ENCODE measurements around the gene SLIT2.

SLIT2 gene

DNA sequence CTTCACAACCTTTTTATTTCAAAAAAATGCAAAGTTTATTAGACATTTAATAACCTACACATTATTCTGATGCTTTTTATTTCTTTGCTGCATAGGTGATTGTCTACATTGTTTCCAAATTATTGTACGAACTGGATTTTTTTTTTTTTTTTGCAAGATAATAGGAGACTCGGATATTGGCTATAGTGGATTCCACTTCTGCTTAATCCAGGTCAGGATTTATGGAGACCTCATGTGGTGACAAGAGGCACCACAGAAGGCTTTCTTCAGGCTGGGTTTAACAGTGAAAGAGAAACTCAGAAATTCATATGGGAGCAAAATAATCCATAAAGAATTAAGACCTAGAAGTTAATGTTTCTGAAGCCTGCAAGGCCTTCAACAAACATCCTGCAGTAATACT, 2.4 kb upstream of the SLIT2 start:
- no peak overlapping the region for H3K4me2 ChIP-seq (ENCODE audit: low read length)
- H3K27me3 ChIP-seq (ENCODE audit: low read depth, low read length): no peaks in the 10 kb centered on the region
- no peaks in the 10 kb centered on the region for H4K20me1 ChIP-seq (ENCODE audit: insufficient read depth, low read length)
- no peak overlapping the region for H3K27ac ChIP-seq (ENCODE audit: low read length)
- H3K4me3 ChIP-seq (ENCODE audit: low read length): no peak overlapping the region
- TF ChIP-seq, protein P1, sequence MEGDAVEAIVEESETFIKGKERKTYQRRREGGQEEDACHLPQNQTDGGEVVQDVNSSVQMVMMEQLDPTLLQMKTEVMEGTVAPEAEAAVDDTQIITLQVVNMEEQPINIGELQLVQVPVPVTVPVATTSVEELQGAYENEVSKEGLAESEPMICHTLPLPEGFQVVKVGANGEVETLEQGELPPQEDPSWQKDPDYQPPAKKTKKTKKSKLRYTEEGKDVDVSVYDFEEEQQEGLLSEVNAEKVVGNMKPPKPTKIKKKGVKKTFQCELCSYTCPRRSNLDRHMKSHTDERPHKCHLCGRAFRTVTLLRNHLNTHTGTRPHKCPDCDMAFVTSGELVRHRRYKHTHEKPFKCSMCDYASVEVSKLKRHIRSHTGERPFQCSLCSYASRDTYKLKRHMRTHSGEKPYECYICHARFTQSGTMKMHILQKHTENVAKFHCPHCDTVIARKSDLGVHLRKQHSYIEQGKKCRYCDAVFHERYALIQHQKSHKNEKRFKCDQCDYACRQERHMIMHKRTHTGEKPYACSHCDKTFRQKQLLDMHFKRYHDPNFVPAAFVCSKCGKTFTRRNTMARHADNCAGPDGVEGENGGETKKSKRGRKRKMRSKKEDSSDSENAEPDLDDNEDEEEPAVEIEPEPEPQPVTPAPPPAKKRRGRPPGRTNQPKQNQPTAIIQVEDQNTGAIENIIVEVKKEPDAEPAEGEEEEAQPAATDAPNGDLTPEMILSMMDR (IDR thresholded peaks at IDR 0.05; ENCODE audit: low read depth, low read length): peak; percentile 50
- no peak for TF ChIP-seq EZH2phosphoT487 (IDR thresholded peaks at IDR 0.05; ENCODE audit: low read depth)
- H3K36me3 ChIP-seq (replicated peaks; ENCODE audit: low read depth, low read length): no peaks in the 10 kb centered on the region
- H3K4me1 ChIP-seq (ENCODE audit: low read length): peaks cover 3% of the 10 kb centered on the region; the same call in 1 of the 2 replicates
- H3K9ac ChIP-seq (ENCODE audit: low read length): no peak overlapping the region
- H3K79me2 ChIP-seq (ENCODE audit: low read length): no peaks in the 10 kb centered on the region
- no peak overlapping the region for H2AFZ ChIP-seq (ENCODE audit: low read depth, low read length)
- H3K9me3 ChIP-seq (ENCODE audit: insufficient read depth, low read length): no peaks in the 10 kb centered on the region

DNA sequence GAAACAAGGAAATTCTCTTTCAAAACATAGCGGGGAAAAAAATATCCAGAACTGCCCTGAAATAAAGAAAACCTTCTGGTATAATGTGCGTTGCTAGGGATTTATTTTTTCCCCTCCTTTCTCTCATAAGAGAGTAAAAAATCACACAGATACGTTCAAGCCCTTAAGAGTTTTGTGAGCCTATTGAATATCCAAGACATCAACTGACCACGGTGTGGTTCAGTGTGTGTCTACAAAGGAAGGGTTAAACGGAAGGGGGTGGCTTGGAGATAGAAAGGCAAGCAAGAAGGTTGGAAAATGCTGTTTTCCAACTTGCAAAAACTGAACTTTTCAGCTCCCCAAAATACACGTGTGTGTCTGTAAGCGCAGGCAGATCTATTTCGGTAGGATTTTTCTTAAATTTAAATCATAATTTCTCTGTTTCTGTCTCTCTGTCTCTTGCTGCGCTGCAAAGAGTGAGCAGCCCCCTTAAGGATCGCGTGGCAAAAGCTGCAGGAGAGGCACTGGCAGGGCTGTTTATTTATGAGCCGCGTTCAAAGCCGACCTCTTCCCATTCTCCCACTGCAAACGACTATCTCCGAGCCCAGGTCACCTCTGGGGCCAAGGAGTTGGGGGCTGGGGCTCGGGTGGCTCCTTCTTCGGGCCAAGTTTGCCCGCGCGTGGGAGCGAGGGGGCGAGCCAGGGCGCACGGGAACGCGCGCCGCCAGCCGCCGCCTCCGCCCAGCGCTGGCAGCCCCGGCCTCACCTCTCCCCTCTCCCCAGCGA, 492 bp upstream of the SLIT2 start:
- TF ChIP-seq, protein P1 (IDR thresholded peaks at IDR 0.05; ENCODE audit: low read depth, low read length): no peak
- TF ChIP-seq EZH2phosphoT487 (IDR thresholded peaks at IDR 0.05; ENCODE audit: low read depth): no peak
- H3K79me2 ChIP-seq (ENCODE audit: low read length): no peaks in the 10 kb centered on the region
- H3K4me2 ChIP-seq (ENCODE audit: low read length): no peak overlapping the region
- no peaks in the 10 kb centered on the region for H4K20me1 ChIP-seq (ENCODE audit: insufficient read depth, low read length)
- no peak overlapping the region for H3K9ac ChIP-seq (ENCODE audit: low read length)
- no peak overlapping the region for H2AFZ ChIP-seq (ENCODE audit: low read depth, low read length)
- H3K4me3 ChIP-seq (ENCODE audit: low read length): no peak overlapping the region
- peaks cover 3% of the 10 kb centered on the region; the same call in 1 of the 2 replicates for H3K4me1 ChIP-seq (ENCODE audit: low read length)
- H3K27ac ChIP-seq (ENCODE audit: low read length): no peak overlapping the region
- H3K9me3 ChIP-seq (ENCODE audit: insufficient read depth, low read length): no peaks in the 10 kb centered on the region
- H3K27me3 ChIP-seq (ENCODE audit: low read depth, low read length): no peaks in the 10 kb centered on the region
- no peaks in the 10 kb centered on the region for H3K36me3 ChIP-seq (replicated peaks; ENCODE audit: low read depth, low read length)

DNA sequence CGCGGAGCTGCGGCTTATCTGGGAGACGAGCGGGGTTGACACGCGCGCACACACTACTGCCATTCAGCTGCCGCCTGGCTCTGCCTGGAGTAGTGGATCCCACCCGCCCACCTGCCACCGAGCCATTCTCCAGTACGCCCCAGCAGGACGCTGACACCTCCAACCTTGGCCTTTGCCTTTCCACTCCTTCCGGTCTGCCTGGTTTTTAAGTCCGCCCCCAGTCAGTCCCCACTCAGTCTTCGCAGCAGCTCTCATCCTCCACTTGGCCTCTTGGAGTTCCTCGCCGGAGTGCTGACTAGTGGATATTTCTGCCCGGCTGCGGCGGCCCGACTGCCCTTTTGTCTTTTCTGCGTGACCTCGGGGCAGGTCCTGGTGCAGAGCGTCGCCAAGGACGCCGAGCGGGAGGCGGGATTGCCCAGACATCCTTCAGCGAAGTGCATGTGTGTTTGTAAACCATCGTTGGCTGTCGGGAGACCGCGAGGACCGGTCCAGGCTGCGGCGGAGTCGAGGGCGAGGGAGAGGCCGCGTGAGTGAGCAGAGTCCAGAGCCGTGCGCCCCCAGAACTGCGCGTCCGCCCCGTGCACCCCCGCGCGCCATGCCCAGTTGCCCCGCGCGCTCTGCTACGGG, 1.1 kb downstream of the SLIT2 start:
- H3K4me3 ChIP-seq (ENCODE audit: low read length): no peak overlapping the region
- H2AFZ ChIP-seq (ENCODE audit: low read depth, low read length): no peak overlapping the region
- no peaks in the 10 kb centered on the region for H3K27me3 ChIP-seq (ENCODE audit: low read depth, low read length)
- H3K79me2 ChIP-seq (ENCODE audit: low read length): no peaks in the 10 kb centered on the region
- no peaks in the 10 kb centered on the region for H3K36me3 ChIP-seq (replicated peaks; ENCODE audit: low read depth, low read length)
- no peaks in the 10 kb centered on the region for H3K9me3 ChIP-seq (ENCODE audit: insufficient read depth, low read length)
- no peak for TF ChIP-seq EZH2phosphoT487 (IDR thresholded peaks at IDR 0.05; ENCODE audit: low read depth)
- TF ChIP-seq, protein P1 (IDR thresholded peaks at IDR 0.05; ENCODE audit: low read depth, low read length): no peak
- H3K9ac ChIP-seq (ENCODE audit: low read length): no peak overlapping the region
- no peak overlapping the region for H3K4me2 ChIP-seq (ENCODE audit: low read length)
- no peak overlapping the region for H3K27ac ChIP-seq (ENCODE audit: low read length)
- peaks cover 3% of the 10 kb centered on the region; the same call in 1 of the 2 replicates for H3K4me1 ChIP-seq (ENCODE audit: low read length)
- no peaks in the 10 kb centered on the region for H4K20me1 ChIP-seq (ENCODE audit: insufficient read depth, low read length)

DNA sequence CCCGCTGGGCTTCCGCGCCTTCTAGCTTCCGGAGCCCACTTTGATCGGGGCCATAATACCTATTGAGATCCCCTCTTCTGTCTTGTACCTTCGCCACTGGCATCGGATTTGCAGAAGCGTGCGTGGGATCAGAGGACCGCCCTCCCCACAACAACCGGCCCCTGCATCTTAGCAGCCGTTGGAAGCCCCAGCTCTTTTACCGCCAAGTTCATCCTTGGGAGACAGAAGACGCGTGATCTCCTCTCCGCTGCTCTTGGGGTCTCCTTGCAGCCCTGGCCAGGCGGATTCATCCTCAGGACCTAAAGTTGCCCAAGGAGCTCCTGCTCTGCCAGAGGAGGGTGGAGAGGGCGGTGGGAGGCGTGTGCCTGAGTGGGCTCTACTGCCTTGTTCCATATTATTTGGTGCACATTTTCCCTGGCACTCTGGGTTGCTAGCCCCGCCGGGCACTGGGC, 1.6 kb downstream of the SLIT2 start:
- no peak for TF ChIP-seq EZH2phosphoT487 (IDR thresholded peaks at IDR 0.05; ENCODE audit: low read depth)
- TF ChIP-seq, protein P1 (IDR thresholded peaks at IDR 0.05; ENCODE audit: low read depth, low read length): no peak
- Histone ChIP-seq H3K27ac (ENCODE audit: low read length) (no peak overlapping the region), H2AFZ (ENCODE audit: low read depth, low read length) (no peak overlapping the region), H3K4me3 (ENCODE audit: low read length) (no peak overlapping the region), H3K9me3 (ENCODE audit: insufficient read depth, low read length) (no peaks in the 10 kb centered on the region), H3K27me3 (ENCODE audit: low read depth, low read length) (no peaks in the 10 kb centered on the region), H3K36me3 (replicated peaks; ENCODE audit: low read depth, low read length) (no peaks in the 10 kb centered on the region), H3K4me1 (ENCODE audit: low read length) (peaks cover 1% of the 10 kb centered on the region; the same call in 1 of the 2 replicates), H3K79me2 (ENCODE audit: low read length) (no peaks in the 10 kb centered on the region), H3K9ac (ENCODE audit: low read length) (no peak overlapping the region), H3K4me2 (ENCODE audit: low read length) (no peak overlapping the region), H4K20me1 (ENCODE audit: insufficient read depth, low read length) (no peaks in the 10 kb centered on the region)

All from OCI-LY3 (cell line).